ENCODE results near the gene GATA5. TPM values are rescaled to one million over a fixed set of nuclear protein-coding genes. Genes with fewer than 3 reads are reported as not detected.

Gene GATA5
- total RNA-seq, 1 donor from 2014 or later: not detected

GRCh38 chr20:62464425-62464770 lies 11.4 kb downstream of the GATA5 start:
- no peaks in the 10 kb centered on the region for H3K9me3 Mint-ChIP-seq (ENCODE audit: unreplicated experiment)
- no peak for TF ChIP-seq CTCF (IDR thresholded peaks at IDR 0.05)
- H3K4me3 Mint-ChIP-seq (ENCODE audit: unreplicated experiment): no peak overlapping the region
- no peaks in the 10 kb centered on the region for H3K36me3 Mint-ChIP-seq (ENCODE audit: unreplicated experiment)
- H3K4me1 Mint-ChIP-seq (ENCODE audit: unreplicated experiment): no peaks in the 10 kb centered on the region
- H3K27me3 Mint-ChIP-seq (ENCODE audit: unreplicated experiment): peaks cover 5% of the 10 kb centered on the region
- no peak for DNase-seq (ENCODE audit: extremely low spot score, unreplicated experiment)
- no peak overlapping the region for H3K27ac Mint-ChIP-seq (ENCODE audit: unreplicated experiment)

DNA sequence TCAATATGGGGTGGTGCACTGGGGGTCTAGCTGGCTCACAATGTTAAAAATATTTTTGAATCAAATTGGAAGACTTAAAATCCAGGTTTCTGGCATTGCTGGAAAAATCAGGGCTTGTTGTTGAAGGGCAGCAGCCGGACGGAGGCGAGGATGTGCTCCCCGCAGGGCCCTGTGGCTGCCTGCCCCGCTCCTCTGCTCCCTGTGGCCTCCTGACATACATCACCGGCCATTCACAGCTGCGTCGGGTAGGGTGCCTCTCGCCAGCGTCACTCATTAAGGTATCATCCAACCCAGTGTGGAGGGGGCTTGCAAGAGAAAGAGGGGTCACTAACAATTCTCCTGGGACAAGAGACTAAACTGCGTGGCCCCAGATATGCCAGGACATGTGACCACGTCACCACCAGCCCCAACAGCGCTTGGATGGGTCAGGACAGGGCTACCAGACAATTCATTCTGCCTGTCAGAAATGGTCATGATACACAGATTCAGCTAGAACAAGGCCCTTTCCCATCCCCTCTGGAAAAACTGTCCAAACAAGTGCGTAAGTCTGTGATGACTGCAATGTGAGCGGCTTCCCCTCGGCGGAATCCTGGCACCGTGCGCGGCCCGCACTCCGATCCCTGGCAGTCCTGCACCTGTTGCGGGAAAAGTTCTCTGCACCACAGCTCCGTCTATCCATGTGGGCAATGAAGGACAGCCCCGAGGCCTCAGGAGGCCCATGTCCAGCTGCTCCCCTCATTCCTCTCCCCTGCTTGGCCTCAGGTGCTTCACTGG lies 12.0 kb downstream of the GATA5 start:
- H3K27ac Mint-ChIP-seq (ENCODE audit: unreplicated experiment): no peak overlapping the region
- TF ChIP-seq CTCF (IDR thresholded peaks at IDR 0.05): no peak

DNA sequence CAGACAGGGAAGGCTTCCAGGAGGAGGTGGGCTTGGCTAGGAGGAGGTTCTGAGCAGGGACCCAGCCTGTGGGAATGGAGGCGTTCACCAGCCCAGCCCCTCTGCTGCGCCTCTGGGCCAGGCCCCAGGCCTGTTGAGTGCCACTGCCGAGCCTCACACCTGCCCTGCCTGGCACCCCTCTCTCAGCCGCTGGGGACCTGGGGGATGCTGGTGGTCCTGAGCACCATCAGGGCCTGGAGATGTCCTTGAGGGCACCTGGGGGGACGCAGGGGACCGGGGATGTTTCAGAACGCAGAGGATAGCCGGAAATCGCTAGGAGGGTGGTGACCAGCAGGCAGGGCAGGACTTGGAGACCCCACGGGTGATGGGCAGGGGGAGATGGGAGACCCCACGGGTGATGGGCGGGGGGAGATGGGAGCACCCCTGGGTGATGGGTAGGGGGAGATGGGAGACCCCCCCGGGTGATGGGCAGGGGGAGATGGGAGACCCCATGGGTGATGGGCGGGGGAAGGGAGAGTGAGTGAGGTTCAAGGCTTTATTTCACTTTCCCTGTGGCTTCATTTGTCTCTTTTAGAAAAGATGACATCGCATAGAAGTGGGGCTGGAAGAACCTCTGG lies 12.7 kb downstream of the GATA5 start:
- Mint-ChIP-seq H3K27me3 (ENCODE audit: unreplicated experiment) (no peaks in the 10 kb centered on the region), H3K4me1 (ENCODE audit: unreplicated experiment) (no peaks in the 10 kb centered on the region), H3K4me3 (ENCODE audit: unreplicated experiment) (no peak overlapping the region)

More for the DNA sequence above, 12.0 kb downstream of the GATA5 start:
- Mint-ChIP-seq H3K27me3 (ENCODE audit: unreplicated experiment) (no peaks in the 10 kb centered on the region), H3K4me3 (ENCODE audit: unreplicated experiment) (no peak overlapping the region), H3K36me3 (ENCODE audit: unreplicated experiment) (no peaks in the 10 kb centered on the region), H3K4me1 (ENCODE audit: unreplicated experiment) (no peaks in the 10 kb centered on the region), H3K9me3 (ENCODE audit: unreplicated experiment) (no peaks in the 10 kb centered on the region)
- DNase-seq (ENCODE audit: extremely low spot score, unreplicated experiment): no peak

DNA sequence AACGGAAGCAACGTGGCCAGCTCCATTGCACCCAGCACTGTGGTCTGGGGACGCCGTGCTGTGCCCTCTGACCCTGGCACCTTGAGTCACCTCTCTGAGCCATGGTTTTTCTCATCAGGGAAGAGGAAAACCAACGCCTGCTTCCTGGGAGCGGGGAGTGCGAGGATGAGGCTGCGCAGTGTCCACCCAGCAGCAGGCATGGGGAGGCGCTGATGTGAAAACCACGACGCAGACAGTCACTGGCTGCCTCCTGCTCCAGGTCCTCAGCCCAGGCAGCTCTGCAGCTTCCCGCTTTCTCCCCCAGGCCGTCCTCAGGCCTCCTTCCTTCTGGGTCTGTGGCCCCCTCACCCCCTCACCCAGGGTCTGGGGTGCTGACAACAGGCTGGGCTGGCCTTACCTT lies 14.0 kb downstream of the GATA5 start:
- no peak for TF ChIP-seq CTCF (IDR thresholded peaks at IDR 0.05)
- H3K27ac Mint-ChIP-seq (ENCODE audit: unreplicated experiment): no peak overlapping the region
- no peak for DNase-seq (ENCODE audit: extremely low spot score, unreplicated experiment)
- H3K27me3 Mint-ChIP-seq (ENCODE audit: unreplicated experiment): no peaks in the 10 kb centered on the region
- H3K9me3 Mint-ChIP-seq (ENCODE audit: unreplicated experiment): no peaks in the 10 kb centered on the region
- no peaks in the 10 kb centered on the region for H3K4me1 Mint-ChIP-seq (ENCODE audit: unreplicated experiment)
- H3K4me3 Mint-ChIP-seq (ENCODE audit: unreplicated experiment): no peak overlapping the region
- H3K36me3 Mint-ChIP-seq (ENCODE audit: unreplicated experiment): no peaks in the 10 kb centered on the region

More for the DNA sequence above, 12.7 kb downstream of the GATA5 start:
- no peak for TF ChIP-seq CTCF (IDR thresholded peaks at IDR 0.05)
- Mint-ChIP-seq H3K36me3 (ENCODE audit: unreplicated experiment) (no peaks in the 10 kb centered on the region), H3K9me3 (ENCODE audit: unreplicated experiment) (no peaks in the 10 kb centered on the region), H3K27ac (ENCODE audit: unreplicated experiment) (no peak overlapping the region)
- DNase-seq (ENCODE audit: extremely low spot score, unreplicated experiment): no peak

DNA sequence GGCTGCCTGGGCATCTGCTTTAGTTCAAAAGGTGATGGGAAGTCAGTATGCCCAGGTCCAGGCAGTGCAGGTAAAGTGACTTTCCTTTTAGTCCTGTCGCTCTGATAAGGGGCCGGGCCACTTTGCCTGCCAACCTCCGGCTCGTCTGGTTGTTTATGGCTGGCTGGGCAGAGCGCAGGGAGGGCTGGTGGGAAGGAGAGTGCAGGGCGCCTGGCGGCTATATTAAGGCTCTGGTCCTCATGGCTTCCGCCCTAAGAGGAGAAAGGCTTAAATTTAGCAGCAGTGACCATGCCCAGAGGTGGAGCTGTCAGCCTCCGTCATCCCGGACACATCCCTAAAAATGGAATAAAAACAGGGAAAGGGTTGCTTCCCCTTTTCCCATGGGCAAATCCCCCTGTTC lies 14.6 kb downstream of the GATA5 start:
- no peak for TF ChIP-seq CTCF (IDR thresholded peaks at IDR 0.05)
- H3K9me3 Mint-ChIP-seq (ENCODE audit: unreplicated experiment): no peaks in the 10 kb centered on the region
- no peaks in the 10 kb centered on the region for H3K4me1 Mint-ChIP-seq (ENCODE audit: unreplicated experiment)
- no peaks in the 10 kb centered on the region for H3K36me3 Mint-ChIP-seq (ENCODE audit: unreplicated experiment)
- no peak overlapping the region for H3K4me3 Mint-ChIP-seq (ENCODE audit: unreplicated experiment)
- H3K27me3 Mint-ChIP-seq (ENCODE audit: unreplicated experiment): no peaks in the 10 kb centered on the region
- H3K27ac Mint-ChIP-seq (ENCODE audit: unreplicated experiment): no peak overlapping the region
- DNase-seq (ENCODE audit: extremely low spot score, unreplicated experiment): no peak

All from osteocyte (in vitro differentiated cells).